BE2C (cell line): ENCODE measurements around the gene HIF1AN.

Source experiments
- DNase-seq: peaks from one replicate; pipeline ENCODE4 v3.0.0-alpha.2; 2020
- H3K27me3 ChIP-seq: fragments of 250-450 bp; sonication (Bioruptor Pico); 2 replicates; pipeline ENCODE4 v1.5.1; 2020; ENCODE audit warnings: mild to moderate bottlenecking
- H3K36me3 ChIP-seq: fragments of 250-450 bp; sonication (Bioruptor Pico); 2 replicates; pipeline ENCODE4 v1.5.1; 2020; ENCODE audit warnings: mild to moderate bottlenecking
- H3K4me1 ChIP-seq: fragments of 250-450 bp; sonication (Bioruptor Pico); 2 replicates; pipeline ENCODE4 v1.5.1; 2020
- H3K4me3 ChIP-seq: 2 replicates; pipeline ENCODE4 v1.5.1; 2011; ENCODE audit warnings: low read depth, low read length
- H3K9me3 ChIP-seq: fragments of 250-450 bp; sonication (Bioruptor Pico); 2 replicates; pipeline ENCODE4 v1.5.1; 2020
- TF ChIP-seq, protein P1 (sequence below): IDR thresholded peaks from 2 replicates; pipeline ENCODE4 v1.5.1; 2012; ENCODE audit warnings: mild to moderate bottlenecking, low read depth, low read length

Gene HIF1AN

DNA sequence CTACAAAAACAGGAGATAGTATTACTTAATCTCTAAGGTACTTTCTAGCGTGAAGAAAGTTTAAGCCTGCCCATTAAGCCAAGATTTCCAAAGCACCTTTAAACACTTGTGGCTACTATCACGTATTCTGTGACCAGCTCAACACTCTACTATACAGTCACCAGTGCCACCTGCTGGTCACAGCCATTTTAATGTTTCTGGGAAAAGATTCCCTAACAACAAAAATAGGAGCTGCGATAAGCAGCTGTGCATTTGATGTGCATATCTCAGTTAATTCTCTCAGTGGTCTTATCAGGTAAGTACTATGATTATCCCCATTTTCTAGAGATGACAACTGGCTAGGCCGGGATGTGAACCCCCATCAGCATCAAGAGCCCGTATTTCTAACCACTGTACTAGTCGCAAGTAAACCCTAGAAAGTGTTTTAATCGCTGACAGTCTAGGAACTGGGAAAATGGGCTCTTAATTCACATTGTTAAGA is 16.9 kb upstream of the HIF1AN start:
- Histone ChIP-seq H3K4me3 (peak overlapping the region; percentile 63), H3K36me3 (peaks cover 5% of the 10 kb centered on the region), H3K9me3 (no peaks in the 10 kb centered on the region), H3K4me1 (no peaks in the 10 kb centered on the region), H3K27me3 (no peaks in the 10 kb centered on the region)
- peak; percentile 74 for DNase-seq
- TF ChIP-seq, protein P1, sequence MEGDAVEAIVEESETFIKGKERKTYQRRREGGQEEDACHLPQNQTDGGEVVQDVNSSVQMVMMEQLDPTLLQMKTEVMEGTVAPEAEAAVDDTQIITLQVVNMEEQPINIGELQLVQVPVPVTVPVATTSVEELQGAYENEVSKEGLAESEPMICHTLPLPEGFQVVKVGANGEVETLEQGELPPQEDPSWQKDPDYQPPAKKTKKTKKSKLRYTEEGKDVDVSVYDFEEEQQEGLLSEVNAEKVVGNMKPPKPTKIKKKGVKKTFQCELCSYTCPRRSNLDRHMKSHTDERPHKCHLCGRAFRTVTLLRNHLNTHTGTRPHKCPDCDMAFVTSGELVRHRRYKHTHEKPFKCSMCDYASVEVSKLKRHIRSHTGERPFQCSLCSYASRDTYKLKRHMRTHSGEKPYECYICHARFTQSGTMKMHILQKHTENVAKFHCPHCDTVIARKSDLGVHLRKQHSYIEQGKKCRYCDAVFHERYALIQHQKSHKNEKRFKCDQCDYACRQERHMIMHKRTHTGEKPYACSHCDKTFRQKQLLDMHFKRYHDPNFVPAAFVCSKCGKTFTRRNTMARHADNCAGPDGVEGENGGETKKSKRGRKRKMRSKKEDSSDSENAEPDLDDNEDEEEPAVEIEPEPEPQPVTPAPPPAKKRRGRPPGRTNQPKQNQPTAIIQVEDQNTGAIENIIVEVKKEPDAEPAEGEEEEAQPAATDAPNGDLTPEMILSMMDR: peak; percentile 75

GRCh38 chr10:100519311-100520051 is 16.3 kb upstream of the HIF1AN start, which contains the start of gene SEC31B:
TSS of gene SEC31B (minus strand) at chr10:100519861. CDS start at chr10:100516952, 2,909 bp downstream.
- no peaks in the 10 kb centered on the region for H3K27me3 ChIP-seq
- H3K9me3 ChIP-seq: no peaks in the 10 kb centered on the region
- H3K4me1 ChIP-seq: no peaks in the 10 kb centered on the region
- H3K4me3 ChIP-seq: peak within 1 kb of the TSS; percentile 63
- H3K36me3 ChIP-seq: peaks cover 11% of the 10 kb centered on the region
- DNase-seq: peak; percentile 69
- TF ChIP-seq, protein P1: no peak; the same call in 1 of the 2 replicates

GRCh38 chr10:100520811-100521210 is 14.9 kb upstream of the HIF1AN start:
- TF ChIP-seq, protein P1: no peak
- no peak for DNase-seq
- Histone ChIP-seq H3K36me3 (peaks cover 23% of the 10 kb centered on the region), H3K27me3 (no peaks in the 10 kb centered on the region), H3K4me3 (no peak overlapping the region), H3K4me1 (no peaks in the 10 kb centered on the region), H3K9me3 (no peaks in the 10 kb centered on the region)

DNA sequence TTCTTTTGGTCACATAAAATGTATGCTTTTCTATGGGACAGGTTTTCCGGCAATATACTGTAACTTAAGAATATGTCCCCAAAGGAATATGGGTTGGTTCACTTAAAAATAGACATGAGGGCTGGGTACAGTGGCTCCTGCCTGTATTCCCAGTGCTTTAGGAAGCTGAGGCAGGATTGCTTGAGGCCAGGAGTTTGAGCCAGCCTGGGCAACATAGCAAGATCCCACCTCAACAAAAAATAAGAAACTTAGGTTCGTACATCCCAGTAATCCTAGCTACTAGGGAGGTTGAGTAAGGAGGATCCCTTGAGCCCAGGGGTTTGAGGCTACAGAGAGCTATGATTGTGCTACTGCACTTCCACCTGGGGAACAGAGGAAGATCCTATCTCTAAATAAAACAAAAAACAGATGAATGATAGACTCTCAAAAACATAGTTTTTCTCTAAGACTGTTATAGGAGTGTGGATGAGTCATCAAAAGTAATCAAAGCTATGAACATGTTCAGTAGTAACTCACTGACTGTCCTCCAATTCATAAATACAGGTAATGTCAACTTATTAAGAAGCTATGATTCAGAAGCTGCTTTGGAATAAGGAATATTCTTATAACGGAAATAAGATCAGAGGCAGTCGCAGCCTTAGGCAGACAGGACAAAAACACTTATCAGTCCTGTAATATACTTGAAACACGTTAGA is 13.5 kb upstream of the HIF1AN start:
- TF ChIP-seq, protein P1: no peak
- Histone ChIP-seq H3K4me1 (no peaks in the 10 kb centered on the region), H3K27me3 (no peaks in the 10 kb centered on the region), H3K36me3 (peaks cover 37% of the 10 kb centered on the region), H3K4me3 (no peak overlapping the region), H3K9me3 (no peaks in the 10 kb centered on the region)
- no peak for DNase-seq

DNA sequence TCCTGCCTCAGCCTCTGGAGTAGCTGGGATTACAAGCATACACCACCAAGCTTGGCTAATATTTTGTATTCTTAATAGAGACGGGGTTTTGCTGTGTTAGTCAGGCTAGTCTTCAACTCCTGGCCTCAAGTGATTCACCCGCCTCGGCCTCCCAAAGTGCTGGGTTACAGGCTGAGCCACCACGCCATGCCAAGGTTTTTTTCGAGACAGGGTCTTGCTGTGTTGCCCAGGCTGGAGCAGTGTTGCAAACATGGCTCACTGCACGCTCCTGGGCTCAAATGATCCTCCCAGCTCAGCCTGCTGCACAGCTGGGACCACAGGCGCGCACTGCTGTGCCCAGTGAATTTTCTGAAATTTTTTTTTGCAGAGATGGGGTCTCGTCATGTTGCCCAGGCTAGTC is 12.8 kb upstream of the HIF1AN start:
- Histone ChIP-seq H3K27me3 (no peaks in the 10 kb centered on the region), H3K4me1 (no peaks in the 10 kb centered on the region; the same call in 1 of the 2 replicates), H3K9me3 (no peaks in the 10 kb centered on the region), H3K4me3 (no peak overlapping the region), H3K36me3 (peaks cover 44% of the 10 kb centered on the region)
- DNase-seq: no peak
- TF ChIP-seq, protein P1: no peak
